NCI-H524 (cell line): ENCODE results near the gene TERB1.

Experiments
- DNase-seq, 2 experiments: peaks; one replicate each; lab custom pipeline; 2025; lab: John Stamatoyannopoulos, UW

TERB1 gene, protein sequence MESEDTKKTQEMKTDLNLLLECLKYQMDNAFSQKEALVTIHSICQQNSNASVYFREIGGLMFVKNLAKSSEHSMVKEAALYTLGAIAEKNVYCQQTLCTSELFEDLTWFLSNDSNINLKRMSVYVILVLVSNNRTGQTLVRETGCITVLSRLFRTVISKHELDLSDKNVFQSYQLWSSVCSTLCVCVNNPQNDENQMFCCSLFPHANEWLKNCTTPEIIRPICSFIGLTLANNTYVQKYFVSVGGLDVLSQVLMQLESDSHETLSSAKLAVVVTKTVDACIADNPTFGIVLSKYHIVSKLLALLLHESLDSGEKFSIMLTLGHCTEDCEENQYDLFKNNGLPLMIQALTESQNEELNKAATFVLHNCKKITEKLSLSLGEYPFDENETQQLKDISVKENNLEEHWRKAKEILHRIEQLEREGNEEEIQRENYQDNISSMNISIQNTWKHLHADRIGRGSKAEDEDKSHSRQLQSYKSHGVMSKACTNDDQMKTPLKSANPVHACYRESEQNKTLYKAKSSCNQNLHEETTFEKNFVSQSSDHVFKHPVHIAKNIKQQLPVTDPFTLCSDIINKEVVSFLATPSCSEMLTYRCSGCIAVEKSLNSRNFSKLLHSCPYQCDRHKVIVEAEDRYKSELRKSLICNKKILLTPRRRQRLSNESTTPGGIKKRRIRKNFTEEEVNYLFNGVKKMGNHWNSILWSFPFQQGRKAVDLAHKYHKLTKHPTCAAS

DNA sequence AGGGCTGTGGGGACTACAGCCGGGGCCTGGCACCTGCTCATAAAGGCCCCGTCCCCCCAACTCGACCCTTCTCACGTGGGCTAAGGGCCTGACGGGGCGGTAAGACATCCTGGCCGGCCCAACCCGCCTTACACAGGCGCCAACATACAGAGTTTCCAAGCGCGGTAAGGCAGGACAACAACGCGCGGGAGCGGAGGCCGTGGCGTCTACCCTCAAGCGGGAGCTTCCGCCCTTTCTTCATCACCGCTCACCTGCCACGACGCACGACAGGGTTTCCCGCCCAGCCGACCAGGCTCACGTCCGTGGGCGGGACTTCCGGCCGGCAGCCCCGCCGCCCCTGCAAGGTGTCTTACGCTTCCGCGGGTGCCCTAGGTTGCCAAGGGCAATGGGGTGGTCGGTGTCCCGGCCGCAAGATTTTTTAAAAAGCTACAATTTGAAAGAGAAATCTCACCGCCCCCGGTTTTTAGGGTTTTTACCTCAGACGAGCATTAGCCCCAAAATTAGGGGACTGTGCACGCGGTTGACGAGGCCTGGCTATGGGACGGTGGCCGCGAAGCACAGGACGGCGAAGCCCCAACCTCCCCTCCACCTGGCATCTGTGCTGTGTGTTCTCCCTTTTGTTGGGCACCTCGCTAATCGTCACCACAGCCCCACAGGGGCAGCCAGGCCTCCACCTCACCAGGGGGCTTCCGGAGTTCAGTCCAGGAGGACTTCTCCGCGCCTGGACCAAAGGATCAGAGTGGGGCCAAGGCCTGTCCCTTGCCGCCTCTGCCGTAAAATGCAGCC is at the start of gene TERB1:
Gene TERB1 (minus strand): TSS at position 265 of the 786 bp plus-strand sequence. CDS start 4,786 bp downstream, outside the sequence.
- no peak for DNase-seq

DNA sequence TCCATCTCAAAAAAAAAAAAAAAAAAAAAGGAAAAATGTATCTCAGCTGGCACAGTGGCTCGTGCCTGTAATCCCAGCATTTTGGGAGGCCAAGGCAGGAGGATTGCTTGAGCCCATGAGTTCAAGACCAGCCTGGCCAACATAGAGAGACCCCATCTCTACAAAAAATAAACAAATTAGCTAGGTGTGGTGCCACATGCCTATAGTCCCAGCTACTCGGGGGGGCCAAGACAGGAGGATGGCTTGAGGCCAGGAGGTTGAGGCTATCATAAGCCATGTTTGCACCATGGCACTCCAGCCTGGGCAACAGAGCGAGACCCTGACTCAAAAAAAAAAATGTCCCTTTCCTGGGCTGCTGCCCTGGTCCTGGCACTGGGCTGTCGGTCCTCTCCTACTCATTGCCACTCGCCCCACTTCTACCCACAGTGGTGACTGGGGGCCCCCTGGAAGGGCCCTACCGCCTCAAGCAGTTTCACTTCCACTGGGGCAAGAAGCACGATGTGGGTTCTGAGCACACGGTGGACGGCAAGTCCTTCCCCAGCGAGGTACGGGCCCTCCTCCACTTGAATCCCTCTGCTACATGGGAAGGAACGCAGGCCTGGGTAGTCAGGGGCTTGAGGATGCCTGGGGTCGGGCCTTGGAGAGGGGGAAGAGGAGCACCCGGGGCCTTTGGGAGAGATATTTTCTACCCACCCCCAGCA is 48.9 kb upstream of the TERB1 start:
- DNase-seq, result no peak

DNA sequence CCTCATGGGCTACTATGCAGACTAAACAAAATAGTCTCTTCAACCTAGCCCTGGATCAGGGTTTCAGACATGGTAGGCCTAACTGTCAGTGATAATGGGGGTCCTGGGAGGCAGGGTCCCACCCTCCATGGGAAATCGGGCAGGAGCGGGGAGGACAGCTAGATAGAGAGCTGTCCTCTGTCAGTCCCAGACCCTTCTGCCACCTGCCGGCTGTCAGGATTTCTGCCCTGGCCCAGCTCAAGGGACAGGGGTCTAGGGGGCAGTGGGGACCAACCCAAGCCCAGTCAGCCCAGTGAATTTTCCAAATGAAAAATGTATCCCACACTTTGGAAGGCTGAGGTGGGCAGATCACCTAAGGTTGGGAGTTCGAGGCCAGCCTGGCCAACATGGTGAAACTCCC is 48.2 kb upstream of the TERB1 start:
- no peak for DNase-seq

DNA sequence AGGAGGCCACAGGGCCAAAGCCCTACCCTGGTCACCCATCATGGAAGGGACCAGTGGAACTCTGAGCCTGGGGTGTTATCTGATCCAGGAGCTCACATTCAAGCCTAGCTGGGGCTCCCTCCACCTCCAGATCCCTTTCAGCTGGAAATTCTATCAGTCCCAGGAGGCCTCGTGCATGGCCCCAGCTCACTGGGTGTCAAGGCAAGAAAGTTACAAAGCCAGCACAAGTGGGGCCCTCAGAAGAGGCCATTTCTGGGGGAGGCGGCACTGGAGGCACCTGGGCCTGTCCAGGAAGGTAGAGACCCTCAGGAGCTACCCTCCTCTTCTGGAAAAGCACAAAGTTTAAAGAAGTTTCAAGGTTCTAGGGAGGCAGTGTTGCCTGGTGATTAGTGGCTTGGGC is 47.6 kb upstream of the TERB1 start:
- DNase-seq, result no peak

DNA sequence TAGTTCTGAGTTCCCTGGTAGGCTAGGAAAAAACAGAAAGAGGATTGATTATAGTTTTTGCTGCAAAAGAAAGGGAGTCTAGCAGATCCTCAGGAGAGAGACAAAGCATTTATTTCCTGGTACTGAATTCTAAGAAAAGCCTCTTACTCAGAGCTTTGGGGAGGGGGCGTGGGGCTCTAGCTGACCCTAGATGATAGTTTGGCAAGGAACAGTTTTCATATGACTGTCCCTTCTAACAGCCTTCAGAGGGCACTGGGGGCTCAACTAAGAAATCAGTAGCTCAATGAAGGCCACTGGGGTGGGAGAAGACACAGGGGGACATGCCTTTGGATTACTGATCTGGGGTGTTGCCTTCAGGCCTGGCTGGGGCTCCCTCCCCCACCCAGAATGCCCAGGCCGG is 46.8 kb upstream of the TERB1 start:
- DNase-seq, result no peak

DNA sequence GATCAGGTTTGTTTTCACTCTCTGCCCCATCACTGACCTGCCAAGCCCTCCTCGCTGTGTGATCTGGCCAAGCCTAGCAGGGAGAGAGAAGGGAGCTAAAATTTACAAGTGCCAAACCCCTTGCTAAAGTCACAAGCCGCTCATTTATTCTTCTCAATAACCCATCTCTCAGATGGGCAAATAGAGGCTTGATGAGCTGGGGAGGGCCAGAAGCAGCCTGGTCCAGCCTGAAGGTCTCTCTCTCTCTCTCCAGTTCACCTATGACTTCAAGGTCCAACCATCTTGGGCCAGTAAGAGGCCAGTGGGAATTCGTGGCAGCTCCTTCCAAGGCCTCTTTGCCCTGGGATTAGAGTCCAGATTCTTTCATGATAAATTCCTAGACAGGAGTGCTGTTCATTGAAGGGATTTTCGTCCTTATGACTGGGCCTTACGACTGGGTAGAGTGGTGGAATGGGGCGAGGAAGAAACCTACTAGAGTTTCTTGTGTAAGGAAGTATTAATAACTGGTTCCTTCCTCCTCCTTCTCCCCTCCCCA is 46.2 kb upstream of the TERB1 start:
- DNase-seq, result no peak

DNA sequence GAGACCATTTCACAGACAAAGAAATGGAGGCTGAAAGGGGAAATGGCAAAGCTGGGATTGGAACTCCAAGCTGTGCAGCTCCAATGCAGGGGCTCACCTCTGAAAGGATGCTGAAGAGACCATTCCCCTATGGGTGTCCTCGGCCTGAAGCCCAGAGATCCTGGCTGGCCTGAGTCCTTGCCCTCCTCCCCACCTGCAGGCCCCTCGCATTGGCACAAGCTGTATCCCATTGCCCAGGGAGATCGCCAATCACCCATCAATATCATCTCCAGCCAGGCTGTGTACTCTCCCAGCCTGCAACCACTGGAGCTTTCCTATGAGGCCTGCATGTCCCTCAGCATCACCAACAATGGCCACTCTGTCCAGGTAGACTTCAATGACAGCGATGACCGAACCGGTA is 45.4 kb upstream of the TERB1 start:
- DNase-seq, result no peak

DNA sequence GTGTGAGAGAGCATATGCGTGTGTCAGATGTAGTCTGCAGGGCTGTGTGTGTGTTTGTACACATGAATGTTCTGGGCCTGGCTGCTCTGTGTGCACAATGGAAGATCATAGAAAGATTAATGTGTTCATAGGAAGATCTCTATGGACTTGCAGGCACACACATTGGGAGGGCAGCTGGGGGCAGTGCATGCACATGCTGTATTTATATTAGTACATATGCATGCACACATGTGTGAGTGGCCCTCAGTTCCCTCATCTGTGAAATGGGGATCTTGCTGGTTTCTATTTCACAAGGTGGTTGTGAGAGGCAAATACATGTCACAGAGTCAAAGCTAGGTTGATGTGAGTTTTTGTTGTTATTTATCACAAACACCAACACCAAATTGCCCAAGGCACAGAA is 44.9 kb upstream of the TERB1 start:
- no peak for DNase-seq

DNA sequence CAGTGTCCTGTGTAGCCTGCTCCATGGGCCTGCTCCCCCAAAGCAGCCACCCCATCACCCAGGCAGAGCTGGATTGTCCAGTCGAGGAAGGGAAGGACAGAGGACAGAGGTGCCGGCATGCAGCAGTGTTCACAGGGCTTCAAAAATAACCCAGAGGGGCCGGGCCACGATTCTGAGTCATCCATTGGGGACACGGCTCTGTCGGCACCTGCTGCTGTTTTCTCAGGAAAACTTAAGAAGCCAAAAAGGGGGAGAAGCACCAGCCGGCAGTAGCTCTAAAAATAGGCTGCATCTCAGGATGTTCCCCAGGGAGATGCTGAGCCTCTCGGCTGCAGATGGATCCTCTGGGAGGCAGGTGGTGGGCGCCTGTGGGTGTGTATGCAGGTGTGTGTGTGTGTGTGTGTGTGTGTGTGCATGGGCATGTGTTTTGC is 44.4 kb upstream of the TERB1 start:
- DNase-seq, result peak; percentile 87 to 97

DNA sequence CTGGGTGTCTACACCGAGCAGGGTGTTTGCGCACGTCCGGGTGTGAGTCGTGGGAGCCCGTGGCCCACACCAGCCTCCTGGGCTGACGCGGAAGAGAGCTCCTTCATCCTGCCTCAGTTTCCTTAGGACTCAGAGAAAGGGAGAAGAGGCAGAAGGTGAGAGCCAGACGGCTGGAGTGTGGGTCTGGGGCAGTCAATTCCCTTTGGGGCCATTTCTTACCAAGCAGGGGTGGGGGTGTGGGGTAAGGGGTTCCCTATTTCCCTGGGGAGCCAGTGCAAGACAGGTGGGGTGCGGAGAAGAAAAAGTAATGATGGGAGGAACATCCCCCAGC is 43.7 kb upstream of the TERB1 start:
- DNase-seq, result no peak

DNA sequence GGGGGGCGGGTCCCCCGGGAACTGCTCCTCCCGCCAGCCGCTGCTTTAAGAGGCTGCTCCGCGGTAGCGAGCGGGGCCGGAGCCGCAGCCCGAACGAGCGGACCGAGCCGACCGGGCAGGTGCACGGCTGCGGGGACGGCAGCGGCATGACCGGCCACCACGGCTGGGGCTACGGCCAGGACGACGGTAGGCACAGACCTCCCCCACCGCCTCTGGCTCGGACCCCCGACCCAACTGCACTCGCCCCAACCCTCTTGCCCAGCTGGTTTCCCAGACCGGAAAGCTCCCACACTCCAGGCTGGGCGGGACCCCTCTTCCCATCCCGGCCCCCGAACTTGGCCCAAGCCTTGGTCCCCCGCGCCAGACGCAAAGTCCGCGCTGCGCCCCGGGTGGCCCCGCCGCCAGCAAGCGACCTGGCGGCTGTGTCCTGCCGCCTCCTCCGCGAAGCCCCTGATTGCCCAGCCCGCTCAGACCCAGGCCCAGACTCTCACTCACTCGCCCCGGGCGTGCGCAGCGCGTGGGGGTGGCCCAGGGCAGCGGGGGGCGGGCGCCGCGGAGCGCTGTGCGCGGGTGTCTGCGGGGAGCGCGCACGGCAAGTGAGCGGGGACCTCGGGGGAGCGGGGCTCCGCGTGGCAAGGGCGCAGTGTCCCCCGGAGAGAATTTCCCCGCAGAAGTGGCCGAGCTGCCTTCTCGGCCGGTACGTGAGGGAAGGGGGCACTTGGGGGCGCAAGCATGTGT is 43.1 kb upstream of the TERB1 start, which contains the start of gene CA7:
Gene CA7 (plus strand): TSS at position 73 of the 738 bp plus-strand sequence. CDS start 74 bp downstream, at position 147.
- no peak for DNase-seq

DNA sequence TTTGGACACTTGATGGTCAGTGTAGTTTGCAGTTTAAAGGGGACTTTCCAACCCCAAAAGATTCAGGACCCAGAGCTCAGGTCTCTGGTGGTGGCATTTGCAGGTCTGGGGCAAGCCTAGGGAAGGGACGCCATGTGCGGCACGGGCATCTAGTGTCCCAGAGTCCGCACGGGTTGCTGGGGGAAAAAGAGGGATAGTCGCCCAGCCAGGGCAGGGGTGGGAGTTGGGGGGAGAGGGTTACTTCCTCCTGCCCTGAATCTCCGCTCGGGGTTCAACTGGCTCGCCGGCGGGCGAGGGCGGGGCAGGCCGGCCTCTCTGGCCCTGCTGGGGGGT is 42.6 kb upstream of the TERB1 start:
- DNase-seq, result no peak

DNA sequence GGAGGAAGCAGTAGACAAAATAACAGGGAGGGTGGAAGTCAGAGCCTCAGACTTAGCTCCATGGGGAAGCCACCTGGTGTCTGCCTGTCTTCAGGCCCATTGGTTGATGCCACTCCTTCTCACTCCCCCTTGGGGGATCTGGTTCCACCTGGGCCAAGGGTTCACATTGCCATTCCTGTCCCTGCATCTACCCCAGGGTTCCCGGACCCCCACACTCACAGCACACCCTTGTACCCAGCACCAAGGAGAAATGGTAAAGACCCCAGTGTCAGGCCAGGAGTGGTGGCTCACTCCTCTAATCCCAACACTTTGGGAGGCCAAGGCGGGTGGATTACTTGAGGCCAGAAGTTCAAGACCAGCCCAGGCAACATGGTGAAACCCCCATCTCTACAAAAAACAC is 41.8 kb upstream of the TERB1 start:
- DNase-seq, result no peak

DNA sequence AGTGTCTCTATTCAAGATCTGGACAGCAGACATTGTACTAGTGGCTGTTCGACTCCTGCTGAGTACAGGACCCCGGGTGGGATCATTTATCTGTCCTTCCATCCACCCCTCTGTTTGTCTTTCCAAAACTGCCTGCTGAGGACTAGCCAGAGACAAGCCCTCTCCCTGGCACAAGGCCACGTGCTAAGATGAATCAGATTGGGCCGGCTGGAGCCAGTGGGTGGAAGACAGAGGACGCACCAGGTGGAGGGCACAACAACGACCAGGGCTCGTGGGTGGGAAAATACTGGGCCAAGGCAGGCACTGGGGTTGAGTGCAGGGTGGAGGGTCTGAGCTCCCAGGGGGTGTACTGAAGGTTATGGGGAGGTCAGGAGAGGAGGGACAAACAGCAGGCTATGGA is 41.4 kb upstream of the TERB1 start:
- no peak for DNase-seq

DNA sequence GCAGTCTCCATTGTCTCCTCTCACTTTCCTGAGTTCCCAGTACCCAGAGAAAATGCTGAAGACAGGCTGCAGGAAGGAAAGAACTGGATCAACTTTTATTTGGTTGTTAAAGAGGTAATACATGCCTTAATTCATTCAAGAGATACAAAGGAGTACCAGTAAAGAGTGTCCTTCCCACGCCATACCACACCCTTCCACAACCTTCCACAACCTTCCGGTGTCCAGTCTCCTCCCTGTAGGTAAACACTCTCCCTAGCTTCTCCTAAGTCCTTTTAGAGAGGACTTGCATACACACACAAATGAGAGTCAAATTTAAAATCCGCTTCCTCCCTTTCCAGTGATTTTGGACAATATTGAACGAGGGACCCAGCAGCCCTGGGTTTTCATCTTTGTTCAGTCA is 40.0 kb upstream of the TERB1 start:
- DNase-seq, result no peak

DNA sequence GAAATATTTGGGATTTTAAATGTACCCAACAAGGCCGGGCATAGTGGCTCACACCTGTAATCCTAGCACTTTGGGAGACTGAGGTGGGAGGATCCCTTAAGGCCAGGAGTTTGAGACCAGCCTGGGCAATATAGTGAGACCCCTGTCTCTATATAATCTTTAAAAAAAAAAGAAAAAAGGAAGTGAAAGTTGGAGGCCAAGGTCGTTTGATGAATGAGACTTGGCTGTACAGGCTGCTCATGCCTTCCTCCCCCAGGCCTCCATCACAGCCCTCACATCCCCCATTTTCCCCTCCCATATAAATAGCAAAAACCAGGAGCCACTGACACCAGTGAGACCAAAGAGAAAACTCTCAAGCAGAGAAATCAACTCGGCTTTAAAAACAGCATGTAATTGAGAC is 39.5 kb upstream of the TERB1 start:
- DNase-seq, result no peak

DNA sequence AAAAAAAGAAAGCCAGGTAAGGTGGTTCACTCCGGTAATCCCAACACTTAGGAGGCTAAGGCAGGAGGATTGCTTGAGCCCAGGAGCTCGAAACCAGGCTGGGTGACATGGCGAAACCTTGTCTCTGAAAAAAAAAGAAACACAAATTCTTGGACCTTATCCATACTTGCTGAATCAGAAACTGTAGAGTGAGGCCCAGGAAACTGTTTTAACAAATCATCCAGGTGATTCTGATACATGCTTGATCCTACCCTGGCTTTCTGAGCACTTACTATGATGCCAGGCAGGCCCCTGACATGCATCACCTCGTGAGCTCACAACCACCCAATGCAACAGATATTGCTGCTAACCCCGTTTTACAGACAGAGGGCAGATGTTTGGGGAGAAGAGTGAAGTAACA is 33.4 kb upstream of the TERB1 start:
- DNase-seq, result no peak

DNA sequence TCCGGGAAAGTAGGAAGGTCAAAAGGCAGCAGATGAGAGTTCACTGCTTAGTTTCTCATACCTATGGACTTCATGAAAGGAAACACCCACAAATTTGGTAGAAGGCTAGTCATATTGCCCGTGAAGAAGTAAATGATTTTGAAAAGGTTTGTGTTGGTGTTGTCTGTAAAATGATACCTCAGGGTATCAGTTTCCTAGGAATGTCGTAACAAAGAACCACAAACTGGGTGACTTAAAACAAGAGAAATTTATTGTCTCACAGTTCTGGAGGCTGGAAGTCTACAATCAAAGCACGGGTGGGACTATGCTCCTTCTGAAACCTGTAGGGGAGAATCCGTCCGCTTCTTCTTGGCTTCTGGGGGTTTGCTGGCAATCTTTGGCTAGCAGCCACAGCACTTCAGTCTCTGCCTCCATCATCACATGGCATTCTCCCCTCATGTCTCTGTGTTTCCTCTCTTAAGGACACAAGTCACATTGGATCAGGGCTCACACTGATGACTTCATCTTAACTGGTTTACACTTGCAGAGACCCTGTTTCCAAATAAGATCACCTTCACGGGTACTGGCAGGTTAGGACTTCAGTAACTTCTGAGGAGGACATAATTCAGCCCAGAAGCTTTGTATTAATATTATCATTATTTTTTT is 31.4 kb upstream of the TERB1 start:
- no peak for DNase-seq

DNA sequence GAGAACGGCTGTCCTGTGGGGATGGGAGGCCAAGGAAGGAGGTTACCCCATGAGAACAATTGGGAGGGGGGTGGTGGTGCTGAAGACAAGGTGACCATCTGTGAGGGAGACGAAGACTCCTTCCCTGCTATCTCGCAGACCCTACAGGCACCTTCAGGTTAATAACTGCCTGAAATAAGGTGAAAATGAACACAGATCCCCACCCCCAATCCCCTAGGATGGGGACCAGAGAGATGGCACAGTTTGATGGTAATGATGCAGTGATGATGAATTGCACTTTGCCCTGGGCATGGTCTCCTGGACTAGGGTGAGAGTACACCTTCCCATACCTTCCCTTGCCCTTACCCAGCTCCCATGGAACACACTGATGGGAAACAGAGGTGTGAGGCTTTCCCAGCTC is 30.8 kb upstream of the TERB1 start:
- DNase-seq, result no peak
